Endodermal cell (in vitro differentiated cells): ENCODE measurements around the gene TMEM244. TPM values are rescaled to one million over a fixed set of nuclear protein-coding genes. Genes with fewer than 3 reads are reported as not detected.

Experiments used
- DNase-seq: peaks from one replicate; pipeline ENCODE4 v3.0.0-alpha.2; 2017
- H3K27ac ChIP-seq: 2 replicates; pipeline ENCODE4 v1.5.1; 2013; ENCODE audit warnings: mild to moderate bottlenecking, low read depth, low read length, moderate library complexity
- H3K27me3 ChIP-seq: 2 replicates; pipeline ENCODE4 v1.6.1; 2013; ENCODE audit warnings: mild to moderate bottlenecking, low read length, moderate library complexity; ENCODE audit not compliant: insufficient read depth, control insufficient read depth, poor library complexity, severe bottlenecking
- H3K36me3 ChIP-seq: 2 replicates; pipeline ENCODE4 v1.7.0; 2013; ENCODE audit warnings: mild to moderate bottlenecking, low read length, moderate library complexity; ENCODE audit not compliant: control insufficient read depth, insufficient read depth
- H3K4me1 ChIP-seq: one replicate; pipeline ENCODE4 v1.7.0; 2013; ENCODE audit warnings: low read length; ENCODE audit not compliant: control insufficient read depth, insufficient read depth
- H3K4me3 ChIP-seq: 2 replicates; pipeline ENCODE4 v1.5.1; 2013; ENCODE audit warnings: mild to moderate bottlenecking, low read length, moderate library complexity
- H3K9ac ChIP-seq: 2 replicates; pipeline ENCODE4 v1.6.1; 2013; ENCODE audit warnings: mild to moderate bottlenecking, low read length, moderate library complexity; ENCODE audit not compliant: poor library complexity, severe bottlenecking; ENCODE audit errors: extremely low read depth
- H3K9me3 ChIP-seq: 2 replicates; pipeline ENCODE4 v1.6.1; 2013; ENCODE audit warnings: mild to moderate bottlenecking, low read length, moderate library complexity; ENCODE audit not compliant: control insufficient read depth
- H3K27ac Mint-ChIP-seq: 2 replicates; pipeline ENCODE4 v1.8.0; 2020; ENCODE audit warnings: mixed read lengths
- H3K27me3 Mint-ChIP-seq: 2 replicates; pipeline ENCODE4 v1.8.0; 2021; ENCODE audit warnings: mild to moderate bottlenecking, mixed read lengths; ENCODE audit not compliant: insufficient read depth
- H3K36me3 Mint-ChIP-seq: 2 replicates; pipeline ENCODE4 v1.8.0; 2020; ENCODE audit warnings: low read depth, mixed read lengths
- H3K4me1 Mint-ChIP-seq: 2 replicates; pipeline ENCODE4 v1.8.0; 2020; ENCODE audit warnings: mixed read lengths
- H3K4me3 Mint-ChIP-seq: 2 replicates; pipeline ENCODE4 v1.8.0; 2020; ENCODE audit warnings: mild to moderate bottlenecking, moderate library complexity, mixed read lengths
- H3K9me3 Mint-ChIP-seq: 2 replicates; pipeline ENCODE4 v1.8.0; 2020; ENCODE audit warnings: mild to moderate bottlenecking, mixed read lengths
- WGBS, 2 experiments: methylation state at CpG; one replicate each; pipeline versions ENCODE4 v1.1.5 to v1.1.7; 2013; ENCODE audit warnings: missing lambda C conversion rate in 2 of 2, mixed read lengths in 1 of 2; ENCODE audit not compliant: insufficient coverage in 1 of 2, insufficient read length in 1 of 2; 5-methylcytosine and 5-hydroxymethylcytosine counted together
- total RNA-seq, 2 donors: library from RNA; stranded (reverse); fragmentation: NEBNext Ultra II Directional in 1 of 2; extraction: Animal tissue kit (Norgen Biotek cat#: 25700) in 1 of 2; gene quantifications; 2 replicates in 1 of 2; 3 replicates in 1 of 2; pipeline ENCODE4 v1.2.1, GENCODE V29; 2021
- TF ChIP-seq, protein P1 (sequence below): fragments of 200-600 bp; sonication (generic); conservative IDR thresholded peaks from 2 replicates; pipeline ENCODE4 v1.5.0; 2021; ENCODE audit warnings: antibody characterized with exemption, mild to moderate bottlenecking

The TMEM244 gene
- total RNA-seq, 2 donors from 2014 or later = not detected

DNA sequence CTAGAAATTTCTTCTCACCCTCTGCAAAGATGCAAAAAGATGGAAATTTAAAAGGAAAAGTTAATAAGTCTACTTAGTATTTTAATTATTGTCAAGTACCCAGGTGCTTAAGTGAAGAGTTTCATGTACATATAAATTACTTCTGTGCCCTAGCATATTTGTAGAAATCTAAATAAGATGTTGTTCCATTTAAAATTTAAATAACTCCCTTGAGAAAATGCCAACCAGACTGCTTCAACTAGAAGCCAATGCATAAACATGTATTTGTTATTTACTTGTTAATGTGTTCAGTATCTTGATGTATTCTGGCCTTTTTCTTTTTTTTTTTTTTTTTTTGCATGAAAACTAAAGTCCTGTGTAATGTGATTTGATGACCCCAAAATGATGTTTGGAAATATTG, 6.3 kb upstream of the TMEM244 start:
- Mint-ChIP-seq H3K36me3 (no peaks in the 10 kb centered on the region), H3K4me3 (no peak overlapping the region), H3K27me3 (no peaks in the 10 kb centered on the region), H3K27ac (peak overlapping the region; percentile 50), H3K9me3 (peaks cover 7% of the 10 kb centered on the region), H3K4me1 (peaks cover 16% of the 10 kb centered on the region)
- H3K27me3 ChIP-seq = no peaks in the 10 kb centered on the region
- H3K27ac ChIP-seq = no peak overlapping the region
- no peaks in the 10 kb centered on the region for H3K36me3 ChIP-seq
- H3K9ac ChIP-seq = no peak overlapping the region
- H3K9me3 ChIP-seq = peaks cover 10% of the 10 kb centered on the region
- H3K4me3 ChIP-seq = no peak overlapping the region
- TF ChIP-seq, protein P1, sequence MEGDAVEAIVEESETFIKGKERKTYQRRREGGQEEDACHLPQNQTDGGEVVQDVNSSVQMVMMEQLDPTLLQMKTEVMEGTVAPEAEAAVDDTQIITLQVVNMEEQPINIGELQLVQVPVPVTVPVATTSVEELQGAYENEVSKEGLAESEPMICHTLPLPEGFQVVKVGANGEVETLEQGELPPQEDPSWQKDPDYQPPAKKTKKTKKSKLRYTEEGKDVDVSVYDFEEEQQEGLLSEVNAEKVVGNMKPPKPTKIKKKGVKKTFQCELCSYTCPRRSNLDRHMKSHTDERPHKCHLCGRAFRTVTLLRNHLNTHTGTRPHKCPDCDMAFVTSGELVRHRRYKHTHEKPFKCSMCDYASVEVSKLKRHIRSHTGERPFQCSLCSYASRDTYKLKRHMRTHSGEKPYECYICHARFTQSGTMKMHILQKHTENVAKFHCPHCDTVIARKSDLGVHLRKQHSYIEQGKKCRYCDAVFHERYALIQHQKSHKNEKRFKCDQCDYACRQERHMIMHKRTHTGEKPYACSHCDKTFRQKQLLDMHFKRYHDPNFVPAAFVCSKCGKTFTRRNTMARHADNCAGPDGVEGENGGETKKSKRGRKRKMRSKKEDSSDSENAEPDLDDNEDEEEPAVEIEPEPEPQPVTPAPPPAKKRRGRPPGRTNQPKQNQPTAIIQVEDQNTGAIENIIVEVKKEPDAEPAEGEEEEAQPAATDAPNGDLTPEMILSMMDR = no peak
- no peak for DNase-seq
- no peaks in the 10 kb centered on the region for H3K4me1 ChIP-seq

DNA sequence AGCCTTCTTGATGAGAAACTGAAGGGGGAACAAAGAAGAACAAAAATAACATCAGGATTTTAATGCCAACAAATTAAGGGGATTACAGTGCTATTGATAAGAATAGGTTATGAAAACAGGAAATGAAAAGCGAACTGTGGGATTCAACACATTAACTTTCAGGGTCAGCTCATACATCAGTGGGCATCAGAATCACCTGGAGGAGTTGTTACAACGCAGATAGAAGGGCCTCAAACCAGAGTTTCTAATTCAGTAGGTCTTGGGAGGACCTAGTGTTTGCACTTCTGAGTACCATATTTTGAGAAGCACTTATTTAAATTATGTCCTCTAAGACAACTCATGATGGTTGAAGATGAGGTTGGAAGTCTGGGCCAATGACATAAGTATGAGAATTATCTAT, 5.6 kb upstream of the TMEM244 start:
- Histone ChIP-seq H3K4me1 (no peaks in the 10 kb centered on the region), H3K27me3 (no peaks in the 10 kb centered on the region), H3K27ac (no peak overlapping the region), H3K4me3 (no peak overlapping the region), H3K9ac (no peak overlapping the region), H3K36me3 (no peaks in the 10 kb centered on the region), H3K9me3 (peaks cover 10% of the 10 kb centered on the region)
- H3K27me3 Mint-ChIP-seq = no peaks in the 10 kb centered on the region
- peaks cover 7% of the 10 kb centered on the region for H3K9me3 Mint-ChIP-seq
- whole genome bisulfite sequencing, 2 experiments = 95 to 96% methylated on average over 2 of the region's 2 CpGs
- no peaks in the 10 kb centered on the region for H3K36me3 Mint-ChIP-seq
- TF ChIP-seq, protein P1 = no peak
- H3K4me3 Mint-ChIP-seq = no peak overlapping the region
- H3K27ac Mint-ChIP-seq = no peak overlapping the region
- peaks cover 16% of the 10 kb centered on the region for H3K4me1 Mint-ChIP-seq
- no peak for DNase-seq

DNA sequence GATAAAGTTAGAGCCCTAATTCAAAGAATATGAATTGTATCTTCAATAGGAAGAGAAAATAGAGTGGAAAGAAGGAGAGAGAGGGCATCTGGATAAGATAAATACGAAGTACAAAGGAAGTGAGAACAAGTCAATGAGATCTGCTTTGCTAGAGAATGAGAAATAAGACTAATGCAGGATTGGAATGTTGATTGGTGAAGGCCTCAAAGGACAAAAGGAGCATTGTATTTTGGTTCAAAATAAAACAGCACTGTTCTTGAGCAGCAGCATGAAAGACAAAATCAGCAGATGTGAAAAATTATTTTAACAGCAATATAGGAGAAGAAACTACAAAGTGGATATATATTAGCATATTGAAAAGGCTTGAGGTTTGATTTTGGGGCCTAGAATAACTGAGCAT, 5.1 kb upstream of the TMEM244 start:
- Mint-ChIP-seq H3K36me3 (no peaks in the 10 kb centered on the region), H3K9me3 (peaks cover 7% of the 10 kb centered on the region), H3K27ac (no peak overlapping the region), H3K4me3 (no peak overlapping the region), H3K27me3 (no peaks in the 10 kb centered on the region), H3K4me1 (peaks cover 17% of the 10 kb centered on the region)
- Histone ChIP-seq H3K9me3 (peaks cover 10% of the 10 kb centered on the region), H3K36me3 (no peaks in the 10 kb centered on the region), H3K27ac (no peak overlapping the region), H3K4me1 (no peaks in the 10 kb centered on the region), H3K27me3 (no peaks in the 10 kb centered on the region), H3K9ac (no peak overlapping the region), H3K4me3 (no peak overlapping the region)
- no peak for DNase-seq
- WGBS, 2 experiments = 74 to 100% methylated on average over 1 of the region's 1 CpG
- TF ChIP-seq, protein P1 = no peak
